Measurements from ENCODE around the gene MAP7D2.

The MAP7D2 gene

GRCh38 chrX:19964017-19964710 lies 152.5 kb downstream of the MAP7D2 start:
- DNase-seq: no peak

- DNase-seq: no peak
Observed at GRCh38 chrX:19960913-19961312, 155.8 kb downstream of the MAP7D2 start.

- no peak for DNase-seq
Observed at GRCh38 chrX:19958552-19959486, 157.9 kb downstream of the MAP7D2 start.

- no peak for DNase-seq
Observed at GRCh38 chrX:19956923-19957322, 159.8 kb downstream of the MAP7D2 start.
